Lung microvascular endothelial cell (primary cell): ENCODE data around the gene CDKAL1. TPM values are rescaled to one million over a fixed set of nuclear protein-coding genes. Genes with fewer than 3 reads are reported as not detected.

Experiments used
- DNase-seq, 2 donors: peaks; one replicate each; pipeline versions ENCODE4 v3.0.0 to v3.0.0-alpha.2; 2010; ENCODE audit warnings: low read depth in 2 of 2
- total RNA-seq: library from RNA; depleted of rRNA; stranded (reverse); fragments of >200 nt; gene quantifications from 2 replicates; pipeline ENCODE4 v1.2.1, GENCODE V29; 2014

Gene CDKAL1
- total RNA-seq, 1 donor from 2014 or later = 17.5 TPM

DNA sequence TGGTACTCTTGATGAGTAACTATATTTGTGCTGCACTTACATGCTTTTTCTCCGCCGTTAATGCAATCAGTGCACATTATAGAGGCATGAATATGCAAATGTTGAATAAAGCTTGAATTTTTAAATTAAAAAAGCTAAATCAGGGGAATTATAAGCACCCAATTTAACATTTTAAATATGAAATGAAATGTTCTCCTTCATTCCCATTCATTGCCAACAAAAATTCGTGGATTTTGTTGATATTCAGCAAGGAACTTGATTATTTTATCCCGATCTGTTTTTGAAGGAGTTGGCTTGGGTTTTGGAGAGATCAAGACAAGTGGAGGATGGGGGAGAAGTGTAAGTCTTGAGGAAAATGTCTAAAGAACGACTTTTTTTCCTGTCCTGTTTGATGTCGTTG lies 740.6 kb downstream of the CDKAL1 start:
- no peak for DNase-seq

GRCh38 chr6:21277601-21278374 lies 743.5 kb downstream of the CDKAL1 start:
- no peak for DNase-seq

- no peak for DNase-seq
Observed at GRCh38 chr6:21278375-21278745, 744.1 kb downstream of the CDKAL1 start.

DNA sequence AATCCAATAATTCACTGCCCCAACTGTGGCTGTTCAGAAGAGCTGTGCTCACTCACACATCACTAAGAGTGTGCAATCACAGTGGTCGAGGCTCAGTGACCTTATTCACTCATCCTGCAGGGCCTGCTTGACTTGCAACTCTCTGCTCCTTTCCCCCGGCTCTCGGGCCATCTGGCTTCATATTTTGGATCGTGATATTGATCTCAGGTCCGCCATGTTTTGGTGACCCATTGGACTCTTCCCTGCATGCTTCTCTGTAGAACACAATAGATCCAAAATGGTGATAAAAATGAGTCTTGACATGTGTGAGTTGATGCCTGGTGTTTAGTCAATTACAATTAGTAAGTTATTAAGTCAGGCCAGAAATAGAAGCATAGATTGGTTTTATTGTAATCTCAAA lies 745.4 kb downstream of the CDKAL1 start:
- no peak for DNase-seq

- DNase-seq = no peak
Observed at GRCh38 chr6:21281366-21281765, 747.1 kb downstream of the CDKAL1 start.

Other genes with a start within 250 kb of the CDKAL1 start
- gene E2F3, start 132.6 kb upstream of the CDKAL1 start, total RNA-seq = 3.5 and 4.0 TPM in 2 replicates